Progenitor cell of endocrine pancreas (in vitro differentiated cells): Measurements from ENCODE around the gene MAP3K5. TPM values are rescaled to one million over a fixed set of nuclear protein-coding genes. Genes with fewer than 3 reads are reported as not detected.

Source experiments
- DNase-seq: peaks from one replicate; pipeline ENCODE4 v3.0.0; 2021; ENCODE audit warnings: low spot score; ENCODE audit not compliant: unreplicated experiment
- H3K27ac Mint-ChIP-seq: 2 replicates; pipeline ENCODE4 v1.8.0; 2021; ENCODE audit warnings: mild to moderate bottlenecking, moderate library complexity, mixed read lengths
- H3K27me3 Mint-ChIP-seq: 2 replicates; pipeline ENCODE4 v1.8.0; 2021; ENCODE audit warnings: mixed read lengths
- H3K36me3 Mint-ChIP-seq: 2 replicates; pipeline ENCODE4 v1.8.0; 2022; ENCODE audit warnings: mixed read lengths; ENCODE audit not compliant: insufficient read depth
- H3K4me1 Mint-ChIP-seq: 2 replicates; pipeline ENCODE4 v1.8.0; 2021; ENCODE audit warnings: low read depth, mixed read lengths
- H3K4me3 Mint-ChIP-seq: 2 replicates; pipeline ENCODE4 v1.8.0; 2021; ENCODE audit warnings: low read depth, mild to moderate bottlenecking, moderate library complexity, mixed read lengths
- H3K9me3 Mint-ChIP-seq: 2 replicates; pipeline ENCODE4 v1.8.0; 2021; ENCODE audit warnings: low read depth, mixed read lengths
- total RNA-seq: library from RNA; stranded (reverse); gene quantifications from 2 replicates; pipeline ENCODE4 v1.2.1, GENCODE V29; 2021
- TF ChIP-seq, protein P1 (sequence below): fragments of 200-600 bp; sonication (generic); IDR thresholded peaks from one replicate; pipeline ENCODE4 v1.5.0; 2021; ENCODE audit warnings: antibody characterized with exemption, mild to moderate bottlenecking; ENCODE audit not compliant: unreplicated experiment

The MAP3K5 gene
- total RNA-seq, 1 donor from 2014 or later: 1.1 TPM

DNA sequence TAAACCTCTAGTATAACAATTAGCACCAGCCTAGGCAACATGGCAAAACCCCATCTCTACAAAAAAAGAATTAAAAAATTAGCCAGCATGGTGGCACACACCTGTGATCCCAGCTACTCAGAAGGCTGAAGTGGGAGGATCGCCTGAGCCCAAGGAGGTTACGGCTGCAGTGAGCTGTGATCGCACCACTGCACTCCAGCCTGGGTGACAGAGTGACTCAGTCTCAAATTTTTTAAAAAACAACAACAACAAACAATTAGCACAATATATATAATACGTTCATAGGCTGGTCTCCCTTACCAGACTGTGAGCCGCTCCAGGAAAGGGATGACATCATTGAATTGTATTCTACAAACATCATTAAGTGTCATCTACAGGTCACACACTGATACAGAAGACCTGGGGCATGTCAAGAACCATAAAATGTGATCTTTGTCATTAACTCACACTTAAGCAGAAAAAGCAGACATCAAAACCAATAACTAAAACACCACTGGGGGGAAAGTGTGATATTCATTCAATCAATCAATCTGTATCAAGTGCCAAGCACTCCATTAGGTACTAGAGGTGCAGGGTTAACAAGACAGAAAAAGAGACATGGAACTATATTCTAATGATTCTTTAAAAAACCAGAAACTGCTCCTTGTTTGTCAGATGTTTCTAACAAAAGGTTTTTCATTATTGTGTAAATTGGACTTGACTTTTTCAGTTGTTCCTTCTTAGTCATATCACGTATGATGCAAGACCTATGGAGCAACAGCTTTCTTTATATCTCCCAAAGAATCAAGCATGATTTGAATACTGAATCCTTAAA lies 17.8 kb downstream of the MAP3K5 start:
- no peak for DNase-seq
- Mint-ChIP-seq H3K27me3 (peaks cover 4% of the 10 kb centered on the region), H3K9me3 (no peaks in the 10 kb centered on the region), H3K4me1 (peaks cover 4% of the 10 kb centered on the region), H3K27ac (no peak overlapping the region), H3K4me3 (no peak overlapping the region), H3K36me3 (no peaks in the 10 kb centered on the region)
- TF ChIP-seq, protein P1, sequence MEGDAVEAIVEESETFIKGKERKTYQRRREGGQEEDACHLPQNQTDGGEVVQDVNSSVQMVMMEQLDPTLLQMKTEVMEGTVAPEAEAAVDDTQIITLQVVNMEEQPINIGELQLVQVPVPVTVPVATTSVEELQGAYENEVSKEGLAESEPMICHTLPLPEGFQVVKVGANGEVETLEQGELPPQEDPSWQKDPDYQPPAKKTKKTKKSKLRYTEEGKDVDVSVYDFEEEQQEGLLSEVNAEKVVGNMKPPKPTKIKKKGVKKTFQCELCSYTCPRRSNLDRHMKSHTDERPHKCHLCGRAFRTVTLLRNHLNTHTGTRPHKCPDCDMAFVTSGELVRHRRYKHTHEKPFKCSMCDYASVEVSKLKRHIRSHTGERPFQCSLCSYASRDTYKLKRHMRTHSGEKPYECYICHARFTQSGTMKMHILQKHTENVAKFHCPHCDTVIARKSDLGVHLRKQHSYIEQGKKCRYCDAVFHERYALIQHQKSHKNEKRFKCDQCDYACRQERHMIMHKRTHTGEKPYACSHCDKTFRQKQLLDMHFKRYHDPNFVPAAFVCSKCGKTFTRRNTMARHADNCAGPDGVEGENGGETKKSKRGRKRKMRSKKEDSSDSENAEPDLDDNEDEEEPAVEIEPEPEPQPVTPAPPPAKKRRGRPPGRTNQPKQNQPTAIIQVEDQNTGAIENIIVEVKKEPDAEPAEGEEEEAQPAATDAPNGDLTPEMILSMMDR: no peak

DNA sequence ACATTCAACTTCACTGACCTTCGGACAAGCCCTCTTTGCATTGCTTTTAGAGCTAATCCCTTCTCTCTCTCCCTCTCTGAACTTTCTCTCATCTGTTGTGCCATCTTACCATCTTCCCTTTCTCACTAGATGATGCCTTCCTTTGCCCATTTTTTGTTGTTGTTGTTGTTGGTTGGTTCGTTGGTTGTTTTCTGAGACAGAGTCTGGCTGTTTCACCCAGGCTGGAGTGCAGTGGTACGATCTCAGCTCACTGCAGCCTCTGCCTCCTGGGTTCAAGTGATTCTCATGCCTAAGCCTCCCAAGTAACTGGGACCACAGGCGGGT lies 18.8 kb downstream of the MAP3K5 start:
- H3K27ac Mint-ChIP-seq: peak overlapping the region; percentile 17
- TF ChIP-seq, protein P1: no peak
- H3K36me3 Mint-ChIP-seq: no peaks in the 10 kb centered on the region
- H3K9me3 Mint-ChIP-seq: no peaks in the 10 kb centered on the region
- peaks cover 4% of the 10 kb centered on the region for H3K27me3 Mint-ChIP-seq
- no peak overlapping the region for H3K4me3 Mint-ChIP-seq
- no peak for DNase-seq
- peaks cover 4% of the 10 kb centered on the region for H3K4me1 Mint-ChIP-seq

DNA sequence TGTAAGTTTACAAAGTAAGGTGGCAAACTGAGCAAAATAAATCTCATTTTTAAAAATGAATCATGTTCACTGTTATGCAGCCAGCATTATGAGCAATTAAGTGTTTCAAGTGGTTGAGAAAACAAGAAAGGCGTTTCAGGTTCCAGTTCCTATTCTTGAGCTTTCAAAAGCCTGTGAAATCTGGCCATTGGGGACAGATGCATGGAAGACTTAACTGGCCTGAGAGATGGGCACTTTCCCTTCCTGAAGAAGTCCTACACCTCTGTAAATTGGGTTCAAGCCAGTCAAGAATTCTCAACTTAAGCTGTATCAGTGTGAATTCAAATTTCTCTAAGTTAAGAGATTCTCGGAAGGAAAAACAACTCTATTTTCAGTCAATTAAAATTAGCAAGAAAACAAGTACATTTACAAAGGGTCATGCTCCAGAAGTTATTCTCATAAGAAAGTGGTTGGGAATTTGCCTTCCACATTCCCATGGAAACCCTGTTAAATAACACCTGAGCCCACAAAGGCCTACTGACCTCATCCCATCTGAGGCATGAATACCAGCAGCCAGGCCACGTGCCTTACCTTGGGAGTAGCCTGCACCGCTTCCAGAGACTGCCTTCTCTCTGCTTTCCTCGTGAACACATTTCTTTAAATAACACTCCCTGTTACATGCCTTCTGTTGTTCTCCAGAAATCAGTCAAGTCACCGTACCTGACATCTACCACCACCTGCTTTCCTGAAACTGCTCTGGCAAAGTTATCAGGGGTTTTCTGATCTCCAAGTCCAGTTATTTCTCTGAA lies 19.4 kb downstream of the MAP3K5 start:
- no peak for DNase-seq
- Mint-ChIP-seq H3K36me3 (no peaks in the 10 kb centered on the region), H3K9me3 (no peaks in the 10 kb centered on the region), H3K4me1 (peaks cover 4% of the 10 kb centered on the region), H3K27me3 (peaks cover 4% of the 10 kb centered on the region), H3K27ac (peak overlapping the region; percentile 17), H3K4me3 (no peak overlapping the region)
- TF ChIP-seq, protein P1: no peak

DNA sequence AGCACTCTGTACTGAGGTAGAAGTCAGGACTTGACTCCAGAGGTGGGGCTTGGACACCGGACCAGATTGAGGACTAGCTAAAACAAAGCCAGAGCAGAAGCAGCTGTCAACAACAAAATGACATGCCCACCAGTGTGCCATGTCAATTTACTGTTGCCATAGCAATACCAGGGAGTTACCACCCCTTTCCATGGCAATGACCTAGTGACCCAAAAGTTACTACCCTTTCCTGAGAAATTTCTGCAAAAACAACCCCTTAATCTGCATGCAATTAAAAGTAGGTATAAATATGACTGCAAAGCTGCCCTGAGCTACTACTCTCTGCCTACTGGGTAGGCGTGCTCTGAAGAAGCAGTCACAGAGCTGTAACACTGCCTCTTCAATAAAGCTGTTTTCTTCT lies 21.0 kb downstream of the MAP3K5 start:
- no peak overlapping the region for H3K27ac Mint-ChIP-seq
- H3K9me3 Mint-ChIP-seq: no peaks in the 10 kb centered on the region
- H3K36me3 Mint-ChIP-seq: no peaks in the 10 kb centered on the region
- H3K27me3 Mint-ChIP-seq: peaks cover 4% of the 10 kb centered on the region
- peaks cover 4% of the 10 kb centered on the region for H3K4me1 Mint-ChIP-seq
- no peak for DNase-seq
- no peak overlapping the region for H3K4me3 Mint-ChIP-seq
- TF ChIP-seq, protein P1: no peak

DNA sequence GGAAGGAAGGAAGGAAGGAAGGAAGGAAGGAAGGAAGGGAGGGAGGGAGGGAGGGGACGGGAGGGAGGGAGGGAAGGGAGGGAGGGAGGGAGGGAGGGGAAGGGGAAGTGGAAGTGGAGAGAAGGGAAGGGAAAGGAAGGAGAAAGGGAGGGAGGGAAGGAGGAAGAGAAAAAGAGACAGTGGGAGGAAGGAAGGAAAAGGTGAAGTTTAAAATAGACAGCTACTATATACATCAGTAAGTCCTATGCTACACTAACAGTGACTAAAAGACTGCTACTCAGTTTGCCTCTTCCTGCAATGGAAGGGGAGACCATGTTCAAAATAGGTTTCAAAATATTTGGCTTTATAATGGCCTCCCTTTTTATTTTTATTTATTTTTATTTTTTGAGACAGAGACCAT lies 22.5 kb downstream of the MAP3K5 start:
- peaks cover 4% of the 10 kb centered on the region for H3K4me1 Mint-ChIP-seq
- H3K27me3 Mint-ChIP-seq: no peaks in the 10 kb centered on the region
- TF ChIP-seq, protein P1: no peak
- no peaks in the 10 kb centered on the region for H3K9me3 Mint-ChIP-seq
- H3K27ac Mint-ChIP-seq: no peak overlapping the region
- H3K4me3 Mint-ChIP-seq: no peak overlapping the region
- no peak for DNase-seq
- H3K36me3 Mint-ChIP-seq: no peaks in the 10 kb centered on the region
